IMR-90 (cell line): ENCODE measurements around the gene ZNF280B. TPM values are rescaled to one million over a fixed set of nuclear protein-coding genes. Genes with fewer than 3 reads are reported as not detected.

Experiments
- ATAC-seq: fragments of 200-7000 bp; cut with Tn5 transposase; 2 replicates; pipeline ENCODE4 v1.9.1; 2020; ENCODE audit warnings: low read depth, mild to moderate bottlenecking, moderate library complexity
- BruUV-seq: library from RNA; stranded (reverse); fragments of 400-500 nt; replicated peaks from 2 replicates; lab custom pipeline; 2021; lab: Mats Ljungman, UMichigan
- CTCF ChIA-PET: fragments of 300-600 bp; formaldehyde crosslinking; extraction: SDS; loops from one replicate; lab custom pipeline; 2021; ENCODE audit warnings: antibody characterized with exemption; lab: Yijun Ruan, JAX
- POLR2A ChIA-PET: fragments of 300-600 bp; sonication (Branson Sonifier 250); formaldehyde crosslinking; loops from one replicate; lab custom pipeline; 2022; ENCODE audit warnings: antibody characterized with exemption; ENCODE audit not compliant: unreplicated experiment; lab: Charles Lee
- DNase-seq: peaks from one replicate; pipeline ENCODE4 v3.0.0; 2013
- H2AFZ ChIP-seq: replicated peaks from 2 replicates; pipeline ENCODE3; 2013; ENCODE audit warnings: low read length, mild to moderate bottlenecking; ENCODE audit not compliant: poor library complexity
- H2AK5ac ChIP-seq: 2 replicates; pipeline ENCODE4 v1.6.1; 2013; ENCODE audit warnings: low read depth, low read length, inconsistent platforms
- H2AK9ac ChIP-seq: replicated peaks from 2 replicates; pipeline ENCODE3; 2013; ENCODE audit warnings: mild to moderate bottlenecking, low read depth, low read length, moderate library complexity; ENCODE audit not compliant: poor library complexity
- H2BK120ac ChIP-seq: 2 replicates; pipeline ENCODE4 v1.6.1; 2013; ENCODE audit warnings: low read depth, low read length, inconsistent platforms
- H2BK15ac ChIP-seq: 3 replicates; pipeline ENCODE4 v1.6.1; 2013; ENCODE audit warnings: low read depth, low read length, inconsistent platforms
- H2BK20ac ChIP-seq: 2 replicates; pipeline ENCODE4 v1.6.1; 2013; ENCODE audit warnings: low read depth, mild to moderate bottlenecking, inconsistent platforms, low read length, moderate library complexity
- H2BK5ac ChIP-seq: 2 replicates; pipeline ENCODE4 v1.6.1; 2013; ENCODE audit warnings: mild to moderate bottlenecking, low read depth, low read length, inconsistent platforms; ENCODE audit not compliant: poor library complexity, severe bottlenecking
- H3K14ac ChIP-seq: replicated peaks from 2 replicates; pipeline ENCODE4 v1.6.1; 2013; ENCODE audit warnings: low read depth, low read length, inconsistent platforms
- H3K18ac ChIP-seq: 2 replicates; pipeline ENCODE4 v1.6.1; 2013; ENCODE audit warnings: low read depth, low read length, control low read depth
- H3K23ac ChIP-seq: 2 replicates; pipeline ENCODE4 v1.6.1; 2013; ENCODE audit warnings: low read depth, low read length, inconsistent platforms
- H3K27ac ChIP-seq: 2 replicates; pipeline ENCODE4 v1.5.1; 2013; ENCODE audit warnings: mild to moderate bottlenecking, control low read depth, low read length; ENCODE audit not compliant: insufficient read depth
- H3K27me3 ChIP-seq: 2 replicates; pipeline ENCODE4 v1.6.1; 2013; ENCODE audit warnings: low read length; ENCODE audit not compliant: control insufficient read depth, insufficient read depth
- H3K36me3 ChIP-seq: 2 replicates; pipeline ENCODE4 v1.6.1; 2013; ENCODE audit warnings: low read length, mixed read lengths; ENCODE audit not compliant: control insufficient read depth, insufficient read depth
- H3K4ac ChIP-seq: 2 replicates; pipeline ENCODE4 v1.6.1; 2013; ENCODE audit warnings: low read depth, low read length, inconsistent platforms
- H3K4me1 ChIP-seq: 2 replicates; pipeline ENCODE4 v1.6.1; 2013; ENCODE audit warnings: low read length, mixed read lengths; ENCODE audit not compliant: control insufficient read depth, insufficient read depth
- H3K4me2 ChIP-seq: 2 replicates; pipeline ENCODE4 v1.6.1; 2013; ENCODE audit warnings: low read depth, mild to moderate bottlenecking, control low read depth, low read length, moderate library complexity
- H3K4me3 ChIP-seq: 2 replicates; pipeline ENCODE4 v1.5.1; 2013; ENCODE audit warnings: low read depth, mild to moderate bottlenecking, control low read depth, low read length, moderate library complexity; ENCODE audit not compliant: insufficient read depth
- H3K56ac ChIP-seq: 2 replicates; pipeline ENCODE4 v1.6.1; 2013; ENCODE audit warnings: low read length, inconsistent platforms; ENCODE audit not compliant: insufficient read depth; ENCODE audit errors: extremely low read depth
- H3K79me1 ChIP-seq, 2 experiments: 2 replicates each; pipeline ENCODE4 v1.6.1; 2013; ENCODE audit warnings: low read length in 2 of 2, inconsistent platforms in 1 of 2, low read depth in 1 of 2
- H3K9ac ChIP-seq: 2 replicates; pipeline ENCODE4 v1.6.1; 2013; ENCODE audit warnings: low read depth, low read length, control low read depth
- H3K9me1 ChIP-seq: 2 replicates; pipeline ENCODE4 v1.6.1; 2013; ENCODE audit warnings: low read length, inconsistent platforms; ENCODE audit not compliant: insufficient read depth
- H3K9me3 ChIP-seq: 2 replicates; pipeline ENCODE4 v1.6.1; 2013; ENCODE audit warnings: low read length; ENCODE audit not compliant: control insufficient read depth, insufficient read depth
- H4K20me1 ChIP-seq: 2 replicates; pipeline ENCODE4 v1.6.1; 2013; ENCODE audit warnings: low read length, inconsistent platforms; ENCODE audit not compliant: insufficient read depth
- H4K5ac ChIP-seq: 2 replicates; pipeline ENCODE4 v1.6.1; 2013; ENCODE audit warnings: mild to moderate bottlenecking, low read depth, low read length, control low read depth
- H4K8ac ChIP-seq, 2 experiments: 2 replicates each; pipeline ENCODE4 v1.6.1; 2013; ENCODE audit warnings: low read depth in 2 of 2, low read length in 2 of 2, control low read depth in 1 of 2, inconsistent platforms in 1 of 2
- H4K91ac ChIP-seq: 2 replicates; pipeline ENCODE4 v1.6.1; 2013; ENCODE audit warnings: low read depth, low read length, inconsistent platforms; ENCODE audit not compliant: insufficient read depth
- BHLHE40 ChIP-seq: fragments of 150-350 bp; IDR thresholded peaks from 2 replicates; pipeline ENCODE4 v1.6.1; 2016; ENCODE audit warnings: mild to moderate bottlenecking, low read depth, low read length
- CHD1 ChIP-seq: IDR thresholded peaks from 2 replicates; pipeline ENCODE4 v1.6.1; 2012; ENCODE audit warnings: low read depth, low read length, improper control_type of control experiment
- CTCF ChIP-seq: conservative IDR thresholded peaks from 2 replicates; pipeline ENCODE4 v1.5.1; 2012; ENCODE audit warnings: mild to moderate bottlenecking, low read depth, low read length, improper control_type of control experiment
- ELK1 ChIP-seq: fragments of 150-350 bp; IDR thresholded peaks from 2 replicates; pipeline ENCODE4 v1.6.1; 2016; ENCODE audit warnings: low read depth, mild to moderate bottlenecking, low read length, moderate library complexity, borderline replicate concordance
- FOS ChIP-seq: fragments of 150-350 bp; IDR thresholded peaks from 2 replicates; pipeline ENCODE4 v1.6.1; 2016; ENCODE audit warnings: low read depth, low read length
- MAFK ChIP-seq: IDR thresholded peaks from 2 replicates; pipeline ENCODE4 v1.6.1; 2012; ENCODE audit warnings: low read depth, low read length, improper control_type of control experiment
- MAZ ChIP-seq: IDR thresholded peaks from 2 replicates; pipeline ENCODE4 v1.6.1; 2012; ENCODE audit warnings: low read depth, mild to moderate bottlenecking, low read length, improper control_type of control experiment, moderate library complexity, borderline replicate concordance
- MXI1 ChIP-seq: IDR thresholded peaks from 2 replicates; pipeline ENCODE4 v1.6.1; 2012; ENCODE audit warnings: low read depth, mild to moderate bottlenecking, low read length, moderate library complexity, borderline replicate concordance
- NFE2L2 ChIP-seq: fragments of 150-350 bp; IDR thresholded peaks from 2 replicates; pipeline ENCODE4 v1.6.1; 2016; ENCODE audit warnings: low read depth, mild to moderate bottlenecking, low read length
- POLR2A ChIP-seq: IDR thresholded peaks from 2 replicates; pipeline ENCODE4 v1.6.1; 2012; ENCODE audit warnings: mild to moderate bottlenecking, low read depth, low read length
- RAD21 ChIP-seq: IDR thresholded peaks from 2 replicates; pipeline ENCODE4 v1.6.1; 2012; ENCODE audit warnings: low read length, improper control_type of control experiment
- RCOR1 ChIP-seq: IDR thresholded peaks from 2 replicates; pipeline ENCODE4 v1.6.1; 2012; ENCODE audit warnings: mild to moderate bottlenecking, low read length, improper control_type of control experiment; ENCODE audit not compliant: insufficient replicate concordance
- RFX5 ChIP-seq: IDR thresholded peaks from 2 replicates; pipeline ENCODE4 v1.8.0; 2012; ENCODE audit warnings: low read depth, mild to moderate bottlenecking, low read length, moderate library complexity
- SMC3 ChIP-seq: fragments of 150-350 bp; IDR thresholded peaks from 2 replicates; pipeline ENCODE4 v1.6.1; 2016; ENCODE audit warnings: low read depth, mild to moderate bottlenecking, antibody characterized with exemption, low read length, moderate library complexity
- USF2 ChIP-seq: fragments of 150-350 bp; IDR thresholded peaks from 2 replicates; pipeline ENCODE4 v1.6.1; 2017; ENCODE audit warnings: mild to moderate bottlenecking, antibody characterized with exemption, low read length, low read depth
- WGBS, 2 experiments: methylation state at CpG; one replicate each; pipeline versions ENCODE4 v1.1.5 to v1.1.7; 2013; ENCODE audit warnings: missing lambda C conversion rate in 2 of 2; ENCODE audit not compliant: insufficient read length in 1 of 2; ENCODE audit errors: extremely low coverage in 2 of 2; 5-methylcytosine and 5-hydroxymethylcytosine counted together
- dilution Hi-C: fragments of 300-500 bp; cut with HindIII; formaldehyde crosslinking; loops from one replicate; pipeline ENCODE4 v1.14.3; 2018; ENCODE audit warnings: low sequenced_read_pairs; ENCODE audit not compliant: unreplicated experiment
- in situ Hi-C: fragments of 300-500 bp; cut with MboI; formaldehyde crosslinking; loops from 3 replicates; pipeline ENCODE4 v1.14.3; 2019; ENCODE audit warnings: low sequenced_read_pairs, inconsistent platforms, mixed read lengths
- intact Hi-C: fragments of 100-400 bp; cut with micrococcal nuclease; formaldehyde crosslinking; loops from 2 replicates; pipeline ENCODE4 v1.10.0; 2022
- polyA plus RNA-seq, 3 experiments: library from polyadenylated mRNA; depleted of rRNA; stranded (reverse); fragments of >200 nt; gene quantifications; 2 replicates each; pipeline ENCODE4 v1.2.3, GENCODE V29; 2012; ENCODE audit warnings: low replicate concordance in 1 of 3
- total RNA-seq: library from RNA; depleted of rRNA; stranded (reverse); fragments of >200 nt; gene quantifications from 2 replicates; pipeline ENCODE4 v1.2.3, GENCODE V29; 2012

The ZNF280B gene
- total and polyA plus RNA-seq, 2 of the 4 experiments (the other 2 are of a cell fraction), result 0.65 to 1.4 TPM

- no peak overlapping the region for H3K9ac ChIP-seq
- no peaks in the 10 kb centered on the region for H3K79me1 ChIP-seq
- H3K36me3 ChIP-seq, result no peaks in the 10 kb centered on the region
- H2AK5ac ChIP-seq, result no peak overlapping the region
- no peak overlapping the region for H2BK5ac ChIP-seq
- no peak overlapping the region for H4K91ac ChIP-seq
- POLR2A ChIA-PET, result no interaction called here
- no peak overlapping the region for H3K18ac ChIP-seq
- no peak overlapping the region for H3K27ac ChIP-seq
- no peak overlapping the region for H3K14ac ChIP-seq
- H3K23ac ChIP-seq, result no peak overlapping the region
- TF ChIP-seq MAFK, result no peak
- TF ChIP-seq FOS, result no peak
- no peak for TF ChIP-seq RFX5
- no peak for TF ChIP-seq CHD1
- TF ChIP-seq MXI1, result no peak
- TF ChIP-seq BHLHE40, result no peak
- no peak for TF ChIP-seq MAZ
- no peak for TF ChIP-seq RCOR1
- no peak for TF ChIP-seq CTCF
- TF ChIP-seq SMC3, result no peak
- TF ChIP-seq NFE2L2, result no peak
- no peak for TF ChIP-seq RAD21
- TF ChIP-seq POLR2A, result no peak
- no peak for TF ChIP-seq ELK1
- TF ChIP-seq USF2, result no peak
- no peak overlapping the region for H2BK20ac ChIP-seq
- H4K5ac ChIP-seq, result no peak overlapping the region
- H2AFZ ChIP-seq, result no peak overlapping the region
- DNase-seq, result no peak
- H2BK120ac ChIP-seq, result no peak overlapping the region
- BruUV-seq, result no TSS peak
- H3K56ac ChIP-seq, result no peak overlapping the region
- no peak overlapping the region for H4K8ac ChIP-seq
- H3K27me3 ChIP-seq, result peaks cover 2% of the 10 kb centered on the region; the same call in 1 of the 2 replicates
- no peak overlapping the region for H2AK9ac ChIP-seq
- in situ Hi-C loops (loop anchor here (10.0 kb wide), 2 partner anchors 105 to 475 kb away; no protein-coding TSS in a partner anchor), dilution Hi-C loops (no loop called here), intact Hi-C loops (loop anchor here (10.0 kb wide), 1 partner anchor 665 kb away; no protein-coding TSS in a partner anchor)
- no CpG with 5 or more reads among the region's 2 CpGs for WGBS, 2 experiments
- no peaks in the 10 kb centered on the region for H4K20me1 ChIP-seq
- no peaks in the 10 kb centered on the region for H3K4me1 ChIP-seq
- CTCF ChIA-PET, result no interaction called here
- no peak overlapping the region for H2BK15ac ChIP-seq
- ATAC-seq, result no peak
- no peak overlapping the region for H3K4me3 ChIP-seq
- H3K4ac ChIP-seq, result no peak overlapping the region
- H3K9me1 ChIP-seq, result no peaks in the 10 kb centered on the region
- no peak overlapping the region for H3K4me2 ChIP-seq
- H3K9me3 ChIP-seq, result no peaks in the 10 kb centered on the region
Measured at GRCh38 chr22:22469527-22469926, 39.0 kb downstream of the ZNF280B start.
